ENCODE measurements around the gene SYPL2.
"Not testable (repeated sequence)": the region's sequence is repeated elsewhere in the genome, so short reads cannot be mapped to it uniquely, and the experiment has no call there.

SYPL2 gene

DNA sequence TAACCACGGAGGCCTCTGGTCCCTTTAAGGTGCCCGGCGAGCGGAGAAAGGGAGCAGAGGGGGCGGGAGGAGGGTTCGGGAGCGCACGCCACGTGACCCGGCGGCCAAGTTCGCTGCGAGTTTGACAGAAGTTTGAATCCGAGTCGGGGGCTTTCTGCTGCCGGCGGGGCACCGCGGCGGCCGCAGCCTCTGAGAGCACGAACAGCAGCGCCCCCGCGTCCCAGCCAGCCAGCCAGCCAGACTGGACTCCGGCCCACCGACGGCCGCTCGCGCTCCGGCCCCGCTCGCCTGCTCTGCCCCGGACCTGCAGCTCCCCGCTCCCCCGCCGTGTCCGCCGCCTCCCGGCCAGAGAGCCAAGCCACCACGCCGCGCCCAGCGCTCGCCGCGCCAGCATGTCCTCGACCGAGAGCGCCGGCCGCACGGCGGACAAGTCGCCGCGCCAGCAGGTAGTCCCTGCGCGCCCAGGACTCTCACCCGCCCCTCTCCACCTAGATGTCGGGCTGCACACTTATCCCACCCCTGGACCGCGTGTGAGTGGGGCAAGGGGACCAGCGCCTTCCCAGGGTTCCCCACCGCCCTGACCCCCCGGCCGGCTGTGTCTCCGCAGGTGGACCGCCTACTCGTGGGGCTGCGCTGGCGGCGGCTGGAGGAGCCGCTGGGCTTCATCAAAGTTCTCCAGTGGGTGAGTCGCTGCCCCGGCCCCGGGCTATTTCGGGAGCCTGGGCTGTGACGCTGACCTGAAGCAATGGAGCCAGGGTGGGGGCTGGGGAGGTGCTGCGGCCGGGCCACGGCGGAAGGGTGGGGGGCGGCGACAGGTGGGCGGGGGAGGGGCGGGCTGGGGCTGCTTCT lies at the start of gene SYPL2:
Gene SYPL2, plus strand, starts transcription at position 95 of the 849 bp plus-strand sequence. Its CDS starts 298 bp downstream, at position 393.
- DNase-seq (ENCODE audit: low spot score), result no peak

- DNase-seq (ENCODE audit: low spot score), result no peak
These were observed 42.8 kb upstream of the SYPL2 start for GRCh38 chr1:109423498-109423897.

DNA sequence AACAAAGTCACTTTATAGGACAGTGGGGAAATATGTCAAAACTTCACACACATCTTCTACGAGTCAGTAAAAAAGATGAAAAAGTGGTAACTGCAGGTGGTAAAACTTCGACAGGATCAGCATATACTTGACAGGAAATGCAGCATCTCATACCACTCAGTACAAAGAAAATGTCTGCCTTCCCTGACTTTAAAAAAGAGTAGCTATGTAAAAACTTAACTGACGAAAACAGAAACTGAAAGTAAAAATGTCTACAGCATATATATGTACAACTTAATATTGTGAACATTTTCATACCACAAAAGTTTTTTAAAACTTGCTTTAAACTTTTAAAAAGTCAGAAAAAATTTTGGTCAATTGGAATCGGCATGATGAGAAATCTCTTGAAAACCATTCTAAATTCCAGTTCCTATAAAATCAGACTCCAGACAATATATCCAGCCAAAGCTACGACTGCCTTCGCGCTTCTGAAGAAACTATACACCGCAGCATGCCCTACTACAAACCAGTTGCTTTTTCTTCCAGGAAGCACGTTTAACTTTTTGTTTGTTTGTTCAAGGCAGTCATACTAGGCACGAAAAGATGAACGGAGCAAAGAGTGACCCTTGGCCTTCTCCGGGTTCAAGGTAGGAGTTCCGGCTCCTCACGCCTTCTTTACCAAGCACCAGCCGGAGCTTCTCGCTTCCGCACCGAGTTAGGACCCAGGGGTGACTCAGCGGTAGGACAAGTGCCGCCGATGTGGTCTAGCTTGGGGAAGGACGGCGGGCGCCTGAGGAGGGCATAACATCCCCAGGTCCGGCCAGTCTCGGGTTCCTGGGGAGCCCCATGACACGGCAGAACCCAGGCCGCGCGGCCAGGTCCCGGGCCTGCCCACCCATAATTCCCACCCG lies 40.7 kb upstream of the SYPL2 start:
- DNase-seq (ENCODE audit: low spot score), result peak; percentile 61

DNA sequence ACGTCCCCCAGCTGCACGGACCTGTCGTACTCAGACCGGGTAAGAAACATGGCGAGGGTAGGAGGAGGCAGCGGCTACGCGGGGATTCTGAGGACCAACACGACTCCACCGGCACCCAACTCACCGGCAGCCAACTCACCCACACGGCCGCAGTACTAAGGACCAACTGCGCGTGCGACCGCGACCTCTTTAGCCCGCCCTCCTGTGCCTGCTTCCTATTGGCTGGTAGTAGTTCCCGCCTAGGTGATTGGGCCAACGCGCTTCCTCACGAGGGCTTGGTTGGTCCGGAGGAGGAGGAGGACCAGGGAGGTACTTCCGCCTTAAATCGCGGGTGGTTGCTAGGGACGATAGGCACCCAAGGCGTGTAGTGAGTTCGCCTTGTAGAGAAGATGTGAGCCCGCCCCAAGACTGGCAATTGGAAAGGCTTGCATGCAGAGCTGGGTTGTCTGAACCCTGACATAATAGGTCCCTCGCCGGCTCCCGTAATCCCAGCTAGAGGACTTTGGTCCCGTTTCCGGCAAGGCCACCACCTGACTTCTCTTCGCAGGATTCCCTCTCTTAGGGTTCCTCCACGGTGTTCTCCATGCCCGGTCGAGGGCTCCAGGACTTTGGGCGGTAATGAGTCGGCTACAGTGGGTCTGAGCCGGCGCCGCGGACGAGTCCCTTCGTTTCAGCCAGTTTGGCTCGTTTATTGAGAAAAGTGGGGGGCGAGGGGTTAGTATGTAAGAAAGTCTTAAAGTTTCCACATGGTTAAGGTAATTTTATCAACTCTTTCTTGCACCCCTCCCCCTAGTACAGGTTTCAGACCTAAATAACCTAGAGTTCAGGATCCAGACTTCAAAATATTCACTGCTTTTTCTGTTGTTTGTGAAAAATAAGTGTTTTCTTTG lies 39.8 kb upstream of the SYPL2 start, which contains the start of gene PSMA5:
Gene PSMA5, minus strand, starts transcription at position 168 of the 890 bp plus-strand sequence. Its CDS starts 118 bp downstream, at position 50.
- DNase-seq (ENCODE audit: low spot score), result peak; percentile 97

- peak; percentile 1 for DNase-seq (ENCODE audit: low spot score)
These were observed 39.2 kb upstream of the SYPL2 start for GRCh38 chr1:109427171-109427467.

DNA sequence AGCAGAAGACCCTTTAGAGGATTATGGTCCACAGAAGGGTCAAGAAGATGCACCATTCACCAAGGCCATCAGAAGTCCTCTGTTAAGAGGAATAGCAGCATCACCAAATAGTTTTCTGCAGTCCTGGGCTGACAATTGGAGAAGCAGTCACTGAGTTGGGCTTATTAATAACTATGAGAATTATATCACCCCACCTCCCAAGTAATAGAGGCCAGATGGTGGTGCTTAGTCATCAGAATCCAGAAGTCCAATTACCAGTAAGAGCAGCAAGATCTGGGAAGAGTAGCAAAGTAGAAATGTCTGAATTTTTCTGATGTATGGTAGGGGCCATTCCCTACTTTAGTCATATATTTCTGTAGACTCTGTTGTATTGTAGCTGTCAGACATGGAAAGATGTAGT lies 34.0 kb upstream of the SYPL2 start:
- no peak for DNase-seq (ENCODE audit: low spot score)

DNA sequence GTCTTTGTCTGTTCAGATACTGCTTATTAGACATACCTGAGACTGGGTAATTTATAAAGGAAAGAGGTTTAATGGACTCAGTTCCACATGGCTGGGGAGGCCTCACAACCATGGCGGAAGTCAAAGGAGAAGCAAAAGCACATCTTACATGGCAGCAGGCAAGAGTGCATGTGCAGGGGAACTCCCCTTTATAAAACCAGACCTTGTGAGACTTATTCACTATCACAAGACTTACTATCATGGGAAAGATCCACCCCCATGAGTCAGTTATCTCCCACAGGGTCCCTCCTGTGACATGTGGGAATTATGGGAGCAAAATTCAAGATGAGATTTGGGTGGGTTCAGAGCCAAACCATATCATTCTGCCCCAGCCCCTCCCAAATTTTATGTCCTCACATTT lies 33.0 kb upstream of the SYPL2 start:
- DNase-seq (ENCODE audit: low spot score), result no peak

- DNase-seq (ENCODE audit: low spot score), result no peak
These were observed 31.9 kb upstream of the SYPL2 start for GRCh38 chr1:109434484-109434883.

GRCh38 chr1:109438798-109439297 lies 27.5 kb upstream of the SYPL2 start:
- DNase-seq (ENCODE audit: low spot score), result no peak

DNA sequence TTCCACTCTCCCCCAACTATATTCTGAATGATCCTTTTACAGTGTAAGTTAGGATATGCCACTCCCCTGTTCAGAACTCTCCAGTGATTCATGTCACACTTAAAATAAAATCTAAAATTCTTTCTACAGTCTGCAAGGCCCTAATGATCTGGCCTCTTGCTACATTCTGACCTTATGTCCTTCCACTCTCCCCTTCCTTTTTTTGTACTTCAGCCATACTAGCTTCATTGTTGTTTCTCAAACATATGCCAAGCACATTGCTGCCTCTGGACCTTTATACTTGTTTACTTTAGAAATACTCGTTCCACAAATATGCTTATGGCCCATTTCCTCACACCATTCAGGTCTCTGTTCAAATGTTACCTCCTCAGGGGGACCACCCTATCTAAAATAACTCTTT lies 25.3 kb upstream of the SYPL2 start:
- DNase-seq (ENCODE audit: low spot score), result no peak

DNA sequence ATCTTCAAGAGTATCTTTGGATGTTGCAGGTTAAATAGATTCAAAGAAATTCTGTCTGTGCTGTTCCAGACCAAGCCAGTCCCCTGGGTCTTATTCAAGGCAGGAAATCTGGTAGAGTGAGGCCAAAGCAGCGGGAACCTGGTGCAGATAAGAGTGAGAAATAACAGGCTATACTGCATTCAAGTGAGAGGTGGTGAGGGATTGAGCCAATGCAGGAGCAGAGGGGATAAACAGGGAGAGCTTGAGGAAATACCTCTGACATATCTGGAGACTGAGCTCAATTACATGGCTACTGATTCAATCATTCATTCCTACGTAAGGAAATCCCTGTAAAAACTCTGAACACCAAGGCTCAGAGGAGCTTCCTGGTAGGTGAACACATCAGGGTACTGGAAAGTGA lies 22.9 kb upstream of the SYPL2 start:
- no peak for DNase-seq (ENCODE audit: low spot score)

DNA sequence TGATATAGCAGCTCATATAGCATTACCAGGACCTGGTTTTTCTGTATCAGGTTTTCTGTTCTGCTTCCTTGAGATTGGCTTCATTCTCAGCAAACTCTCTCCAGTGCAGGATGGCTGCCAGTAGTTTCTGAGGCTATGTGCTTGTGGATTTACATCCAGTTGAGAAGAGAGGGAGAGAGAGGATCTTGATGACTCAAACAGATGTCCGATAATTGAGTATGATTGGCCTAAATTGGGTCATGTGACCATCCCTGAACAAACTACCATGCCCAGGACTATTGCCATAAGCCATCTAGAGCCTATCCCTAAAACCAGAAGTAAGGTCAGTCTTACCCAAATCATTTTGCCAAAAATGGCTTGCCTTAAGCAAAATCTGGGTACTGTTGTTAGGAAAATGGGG lies 22.0 kb upstream of the SYPL2 start:
- DNase-seq (ENCODE audit: low spot score), result no peak

DNA sequence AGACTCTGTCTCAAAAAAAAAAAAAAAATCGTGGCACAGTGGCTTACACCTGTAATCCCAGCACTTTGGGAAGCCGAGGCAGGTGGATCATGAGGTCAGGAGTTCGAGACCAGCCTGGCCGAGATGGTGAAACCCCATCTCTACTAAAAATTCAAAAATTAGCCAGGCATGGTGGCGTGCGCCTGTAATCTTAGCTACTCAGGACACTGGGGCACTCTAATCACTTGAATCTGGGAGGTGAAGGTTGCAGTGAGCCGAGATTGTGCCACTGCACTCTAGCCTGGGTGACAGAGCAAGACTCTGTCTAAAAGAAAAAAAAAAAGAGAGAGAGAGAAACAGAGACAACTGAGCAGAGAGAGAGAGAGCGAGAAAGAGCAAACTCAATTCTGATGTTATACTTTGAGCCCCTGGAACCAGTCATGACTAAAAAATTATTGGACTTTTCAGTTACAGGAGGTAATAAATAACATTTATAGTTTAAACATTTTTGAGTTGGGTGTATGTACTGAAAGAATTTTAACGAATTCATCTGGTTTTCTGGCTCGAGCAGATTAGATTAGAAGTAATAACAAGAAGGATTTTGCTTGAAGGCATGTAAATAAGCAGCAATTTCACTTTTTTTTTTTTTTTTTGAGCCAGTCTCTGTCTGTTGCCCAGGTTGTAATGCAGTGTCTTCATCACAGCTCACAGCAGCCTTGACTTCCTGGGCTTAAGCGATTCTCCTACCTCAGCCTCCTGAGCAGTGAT lies 20.2 kb upstream of the SYPL2 start:
- not testable (repeated sequence) for DNase-seq (ENCODE audit: low spot score)

GRCh38 chr1:109447524-109447923 lies 18.8 kb upstream of the SYPL2 start:
- no peak for DNase-seq (ENCODE audit: low spot score)

- DNase-seq (ENCODE audit: low spot score), result no peak
These were observed 11.7 kb upstream of the SYPL2 start for GRCh38 chr1:109454497-109455133.

DNA sequence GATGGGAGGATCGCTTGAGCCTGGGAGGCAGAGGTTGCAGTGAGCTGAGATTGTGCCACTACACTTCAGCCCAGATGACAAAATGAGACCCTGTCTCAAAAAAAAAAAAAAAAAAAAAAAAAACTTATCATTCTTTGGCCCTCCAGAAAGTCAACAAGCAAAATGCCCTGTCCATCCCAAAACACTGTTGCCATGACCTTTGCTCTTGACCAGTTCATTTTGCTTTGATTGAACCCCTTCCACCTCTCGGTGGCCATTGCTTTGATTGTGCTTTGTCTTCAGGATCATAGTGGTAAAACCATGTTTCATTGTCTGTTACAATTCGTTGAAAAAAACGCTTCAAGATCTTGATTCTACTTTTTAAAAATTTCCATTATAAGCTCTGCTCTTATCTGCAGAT lies 8.5 kb upstream of the SYPL2 start:
- no peak for DNase-seq (ENCODE audit: low spot score)

DNA sequence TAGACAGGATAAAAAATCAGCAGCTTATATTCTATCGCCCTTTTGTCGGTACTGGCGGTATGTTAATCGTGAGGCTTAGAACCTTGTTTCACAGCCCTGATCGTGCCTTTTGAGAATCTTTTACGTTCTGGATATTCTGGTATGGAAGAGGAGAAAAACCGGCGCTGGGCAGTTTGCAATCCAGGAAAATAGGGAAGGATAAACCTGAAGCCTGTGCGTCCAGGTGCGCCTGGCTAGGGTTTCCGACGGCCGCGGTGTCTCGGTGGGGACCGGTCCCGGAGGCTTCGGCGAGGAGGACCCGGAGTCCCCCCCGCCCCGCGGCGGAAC lies 258 bp upstream of the SYPL2 start:
- no peak for DNase-seq (ENCODE audit: low spot score)

DNA sequence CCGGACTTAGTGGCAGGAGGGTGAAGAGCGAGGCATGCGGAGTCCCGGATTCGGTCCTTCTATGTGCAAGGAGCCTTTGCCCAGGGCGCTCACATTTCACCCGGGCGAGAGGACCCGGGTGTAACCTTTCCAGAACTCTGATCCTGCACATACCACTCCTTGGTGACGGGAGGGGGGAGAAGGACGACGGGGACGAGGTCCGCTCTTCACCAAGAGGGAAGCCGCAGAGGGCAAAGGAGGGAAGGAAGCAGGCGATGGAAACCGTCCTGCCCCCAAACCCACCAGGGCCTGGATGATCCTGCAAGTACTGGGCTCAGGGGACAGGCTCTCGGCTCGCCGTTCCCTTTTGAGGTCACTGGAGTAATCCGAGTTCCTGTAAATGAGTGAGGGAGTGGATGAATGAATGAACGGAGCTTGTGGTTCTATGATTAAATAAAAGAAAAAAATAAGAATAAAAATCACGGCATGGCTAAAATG lies 993 bp downstream of the SYPL2 start:
- DNase-seq (ENCODE audit: low spot score), result no peak

- no peak for DNase-seq (ENCODE audit: low spot score)
These were observed 1.7 kb downstream of the SYPL2 start for GRCh38 chr1:109468061-109468460.

DNA sequence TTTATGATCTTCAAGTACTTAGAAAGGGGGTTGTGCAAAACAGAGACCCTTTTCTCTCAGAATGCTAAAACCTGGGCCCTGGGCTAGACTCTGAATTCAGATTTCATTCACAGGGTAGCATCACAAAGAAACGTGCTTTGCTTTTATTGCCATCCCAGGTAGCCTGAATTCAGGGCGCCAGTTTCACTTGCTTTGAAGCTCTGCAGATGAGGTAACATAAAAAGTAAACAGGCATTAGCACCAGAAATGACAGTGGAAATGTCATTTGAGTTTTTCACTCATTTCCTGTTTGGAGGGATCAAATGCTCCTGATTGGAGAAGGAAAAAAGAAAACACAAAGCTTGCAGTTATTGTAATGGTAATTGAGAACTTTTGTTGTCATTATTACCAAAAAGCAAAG lies 2.6 kb downstream of the SYPL2 start:
- no peak for DNase-seq (ENCODE audit: low spot score)

DNA sequence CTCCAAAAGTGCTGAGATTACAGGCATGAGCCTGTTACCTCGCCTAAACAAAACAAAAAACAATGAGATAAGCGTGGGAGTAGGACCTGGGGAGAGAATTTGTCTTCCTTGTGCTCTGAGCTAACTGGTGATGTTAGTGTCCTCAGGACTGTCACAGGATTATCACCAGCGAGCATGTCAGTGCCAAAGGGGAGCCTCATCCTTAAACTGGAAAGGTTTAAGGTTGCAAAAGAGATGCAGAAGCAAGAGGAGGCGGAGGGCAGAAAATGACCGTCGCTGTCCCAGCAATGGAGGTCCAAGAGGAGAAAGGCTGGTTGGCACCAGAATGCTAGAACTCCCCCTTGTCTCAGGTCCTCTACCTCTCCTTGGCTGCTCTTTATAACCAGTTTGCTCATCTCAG lies 3.9 kb downstream of the SYPL2 start:
- no peak for DNase-seq (ENCODE audit: low spot score)
